ENCODE results near the gene KCNH2. TPM values are rescaled to one million over a fixed set of nuclear protein-coding genes. Genes with fewer than 3 reads are reported as not detected.
"Not testable (repeated sequence)": the region's sequence is repeated elsewhere in the genome, so short reads cannot be mapped to it uniquely, and the experiment has no call there.

KCNH2 gene
- total RNA-seq, 1 experiment from 2014 or later, result 0.58 TPM

GRCh38 chr7:151012911-151013347, 34.8 kb upstream of the KCNH2 start:
- DNase-seq (ENCODE audit: low spot score), result no peak

- DNase-seq (ENCODE audit: low spot score), result peak; percentile 79
Observed at GRCh38 chr7:151012031-151012692, 34.0 kb upstream of the KCNH2 start.

- not testable (repeated sequence) for DNase-seq (ENCODE audit: low spot score)
Observed at GRCh38 chr7:151011616-151012015, 33.5 kb upstream of the KCNH2 start.

- DNase-seq (ENCODE audit: low spot score), result no peak
Observed at GRCh38 chr7:151011097-151011409, 32.9 kb upstream of the KCNH2 start.

GRCh38 chr7:151010307-151011096, 32.4 kb upstream of the KCNH2 start:
- DNase-seq (ENCODE audit: low spot score), result no peak

- no peak for DNase-seq (ENCODE audit: low spot score)
Observed at GRCh38 chr7:151010037-151010306, 31.9 kb upstream of the KCNH2 start.

GRCh38 chr7:151009327-151010036, 31.4 kb upstream of the KCNH2 start:
- no peak for DNase-seq (ENCODE audit: low spot score)

GRCh38 chr7:151008511-151009323, 30.6 kb upstream of the KCNH2 start:
- DNase-seq (ENCODE audit: low spot score), result no peak

- DNase-seq (ENCODE audit: low spot score), result no peak
Observed at GRCh38 chr7:151008143-151008510, 30.0 kb upstream of the KCNH2 start.

GRCh38 chr7:151007469-151007898, 29.4 kb upstream of the KCNH2 start:
- DNase-seq (ENCODE audit: low spot score), result no peak

GRCh38 chr7:151006590-151007300, 28.6 kb upstream of the KCNH2 start:
- DNase-seq (ENCODE audit: low spot score), result no peak

- no peak for DNase-seq (ENCODE audit: low spot score)
Observed at GRCh38 chr7:151005566-151005965, 27.4 kb upstream of the KCNH2 start.

- DNase-seq (ENCODE audit: low spot score), result peak; percentile 49
Observed at GRCh38 chr7:151003572-151003971, 25.5 kb upstream of the KCNH2 start.

- no peak for DNase-seq (ENCODE audit: low spot score)
Observed at GRCh38 chr7:151001546-151001945, 23.4 kb upstream of the KCNH2 start.

- DNase-seq (ENCODE audit: low spot score), result no peak
Observed at GRCh38 chr7:151000897-151001495, 22.9 kb upstream of the KCNH2 start.

- no peak for DNase-seq (ENCODE audit: low spot score)
Observed at GRCh38 chr7:150999497-151000230, 21.5 kb upstream of the KCNH2 start.

GRCh38 chr7:150999001-150999400, 20.9 kb upstream of the KCNH2 start:
- no peak for DNase-seq (ENCODE audit: low spot score)

GRCh38 chr7:150998341-150998740, 20.2 kb upstream of the KCNH2 start:
- no peak for DNase-seq (ENCODE audit: low spot score)

GRCh38 chr7:150997817-150998216, 19.7 kb upstream of the KCNH2 start:
- DNase-seq (ENCODE audit: low spot score), result no peak

GRCh38 chr7:150997075-150997511, 19.0 kb upstream of the KCNH2 start:
- no peak for DNase-seq (ENCODE audit: low spot score)

All from H4 (cell line).